Measurements from ENCODE around the gene NDUFB11.
"Not testable (repeated sequence)": the region's sequence is repeated elsewhere in the genome, so short reads cannot be mapped to it uniquely, and the experiment has no call there.

The NDUFB11 gene

GRCh38 chrX:47146121-47146935 lies 1.8 kb upstream of the NDUFB11 start:
- DNase-seq = no peak

DNA sequence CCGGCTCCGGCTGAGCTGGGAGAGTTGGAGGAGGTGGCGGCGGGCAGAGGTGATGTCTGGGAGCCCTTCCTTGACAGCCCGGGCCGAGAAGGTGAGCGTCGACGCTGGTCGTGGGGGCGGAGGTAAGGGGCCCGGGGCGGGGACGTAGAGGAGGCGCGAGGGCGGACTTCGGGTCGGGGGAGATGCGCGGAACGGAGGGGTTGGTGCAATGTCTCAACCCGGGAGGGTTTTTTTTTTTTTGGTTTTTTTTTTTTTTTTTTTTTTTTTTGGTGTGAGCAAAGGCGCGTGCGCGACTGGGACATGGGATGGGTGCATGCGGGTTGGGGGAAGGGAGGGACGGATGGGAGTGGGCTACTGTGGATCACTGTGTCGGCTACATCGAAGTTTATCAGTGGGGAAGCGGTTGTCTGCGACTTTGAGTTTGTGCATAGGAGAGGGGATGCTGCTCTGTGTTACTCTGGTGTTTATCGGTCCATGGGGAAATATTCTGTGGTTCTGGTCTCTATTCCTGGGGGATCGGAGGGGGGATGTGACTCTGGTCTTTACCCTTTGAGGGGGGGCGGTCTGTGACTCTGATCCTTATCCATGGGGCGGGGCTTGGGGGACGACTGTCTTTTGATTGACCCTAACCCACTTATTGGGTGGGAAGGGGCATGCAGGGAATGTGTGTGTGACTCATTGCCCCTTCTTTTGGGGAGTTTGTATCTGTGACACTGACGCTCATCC lies 1.1 kb upstream of the NDUFB11 start:
- peak in 2 of 6 experiments; percentile 44 to 67 for DNase-seq

GRCh38 chrX:47143894-47144625 lies 442 bp downstream of the NDUFB11 start:
- peak in 2 of 6 experiments; percentile 31 to 56 for DNase-seq

GRCh38 chrX:47138171-47138570 lies 6.3 kb downstream of the NDUFB11 start:
- no peak for DNase-seq

GRCh38 chrX:47135650-47136049 lies 8.9 kb downstream of the NDUFB11 start:
- DNase-seq = not testable (repeated sequence)

DNA sequence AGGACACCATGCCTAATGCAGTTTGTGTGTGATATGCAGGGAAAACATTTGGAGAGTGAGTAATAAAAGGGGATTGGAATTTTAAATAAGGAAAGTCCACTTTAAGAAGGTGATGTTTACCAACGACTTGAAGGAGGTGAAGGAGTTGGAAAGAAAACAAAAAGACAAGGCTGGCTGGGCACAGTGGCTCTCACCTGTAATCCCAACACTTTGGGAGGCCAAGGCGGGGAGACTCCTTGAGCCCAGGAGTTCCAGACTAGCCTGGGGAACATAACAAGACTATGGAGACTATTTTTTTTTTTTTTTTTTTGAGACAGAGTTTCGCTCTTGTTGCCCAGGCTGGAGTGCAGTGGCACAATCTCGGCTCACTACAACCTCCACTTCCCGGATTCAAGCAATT lies 11.0 kb downstream of the NDUFB11 start:
- no peak for DNase-seq

GRCh38 chrX:47129899-47130358 lies 14.6 kb downstream of the NDUFB11 start:
- no peak for DNase-seq

DNA sequence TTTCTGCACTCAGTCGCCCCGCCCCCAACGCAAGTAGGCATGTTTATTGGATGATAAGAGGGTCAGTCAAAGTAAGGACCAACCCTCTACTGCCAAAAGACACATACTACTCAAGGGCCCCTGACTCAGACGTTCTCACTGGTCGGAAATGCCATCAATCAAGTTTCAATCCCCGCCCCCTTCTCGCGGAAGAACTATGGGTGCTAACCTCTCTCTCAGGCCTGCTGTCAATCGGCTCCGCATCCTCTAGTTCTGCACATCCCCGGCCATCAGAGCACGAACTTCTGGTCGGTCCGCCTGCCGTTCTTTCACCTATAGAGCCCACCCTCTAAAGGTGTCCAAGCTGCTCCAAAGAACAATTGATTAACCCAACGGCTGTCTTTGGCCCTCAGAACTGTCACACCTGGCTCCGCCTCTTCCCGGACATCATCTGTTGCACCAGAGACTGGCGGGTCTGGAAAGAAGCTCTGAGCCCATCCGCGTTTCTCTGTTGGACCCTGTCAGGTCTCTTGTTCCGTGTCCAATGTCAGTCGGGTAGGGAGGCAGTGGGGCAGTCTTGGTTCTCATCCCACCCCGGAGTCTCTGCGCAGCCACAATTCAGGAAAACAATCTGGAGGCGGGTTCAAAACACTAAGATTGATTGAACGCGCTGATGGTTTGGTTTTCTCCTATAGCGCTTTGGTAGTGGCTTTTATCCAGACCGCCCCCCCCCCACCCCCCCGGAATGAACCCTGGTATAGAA lies 15.2 kb downstream of the NDUFB11 start:
- peak; percentile 78 to 93 (median 87) for DNase-seq

DNA sequence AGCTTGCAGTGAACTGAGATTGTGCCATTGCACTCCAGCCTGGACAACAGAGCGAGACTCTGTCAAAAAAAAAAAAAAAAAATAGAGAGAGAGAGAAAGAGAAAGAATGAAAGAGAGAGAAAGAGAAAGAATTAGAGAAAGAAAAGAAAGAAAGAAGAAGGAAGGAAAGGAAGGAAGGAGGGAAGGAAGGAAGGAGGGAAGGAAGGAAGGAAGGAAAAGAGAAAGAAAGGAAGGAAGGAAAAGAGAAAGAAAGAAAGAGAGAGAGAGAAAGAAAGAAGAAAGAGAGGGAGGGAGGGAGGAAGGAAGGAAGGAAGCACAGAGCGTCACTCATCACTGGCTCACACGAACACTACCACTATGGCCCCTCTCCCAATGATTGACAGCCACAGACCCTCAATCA lies 20.0 kb downstream of the NDUFB11 start:
- not testable (repeated sequence) for DNase-seq

GRCh38 chrX:47116551-47117110 lies 27.9 kb downstream of the NDUFB11 start:
- not testable (repeated sequence) for DNase-seq

DNA sequence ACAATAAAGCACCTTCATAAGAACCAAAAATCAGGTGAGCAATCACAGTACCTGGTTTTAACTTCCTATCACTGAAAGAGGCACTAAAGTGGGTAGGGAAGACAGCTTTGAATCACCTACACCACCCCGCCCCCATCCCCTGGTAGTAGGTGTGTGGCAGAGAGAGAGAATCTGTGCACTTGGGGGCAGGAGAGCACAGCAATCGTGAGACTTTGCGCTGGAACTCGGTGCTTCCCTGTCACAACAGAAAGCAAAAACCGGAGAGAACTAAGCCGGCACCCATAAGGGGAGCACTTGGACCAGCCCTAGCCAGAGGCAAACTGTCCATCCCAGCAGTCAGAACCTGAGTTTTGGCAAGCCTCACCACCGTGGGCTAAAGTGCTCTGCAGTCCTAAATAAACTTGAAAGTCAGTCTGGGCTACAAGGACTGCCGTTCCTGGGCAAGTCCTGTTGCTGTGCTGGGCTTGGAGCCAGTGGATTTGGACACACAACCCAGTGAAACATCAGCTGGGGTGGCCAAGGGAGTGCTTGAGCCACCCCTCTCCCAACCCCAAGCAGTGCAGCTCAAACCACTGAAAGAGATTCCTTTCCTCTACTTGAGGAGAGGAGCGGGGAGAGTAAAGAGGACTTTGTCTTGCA lies 32.1 kb downstream of the NDUFB11 start:
- DNase-seq = no peak

DNA sequence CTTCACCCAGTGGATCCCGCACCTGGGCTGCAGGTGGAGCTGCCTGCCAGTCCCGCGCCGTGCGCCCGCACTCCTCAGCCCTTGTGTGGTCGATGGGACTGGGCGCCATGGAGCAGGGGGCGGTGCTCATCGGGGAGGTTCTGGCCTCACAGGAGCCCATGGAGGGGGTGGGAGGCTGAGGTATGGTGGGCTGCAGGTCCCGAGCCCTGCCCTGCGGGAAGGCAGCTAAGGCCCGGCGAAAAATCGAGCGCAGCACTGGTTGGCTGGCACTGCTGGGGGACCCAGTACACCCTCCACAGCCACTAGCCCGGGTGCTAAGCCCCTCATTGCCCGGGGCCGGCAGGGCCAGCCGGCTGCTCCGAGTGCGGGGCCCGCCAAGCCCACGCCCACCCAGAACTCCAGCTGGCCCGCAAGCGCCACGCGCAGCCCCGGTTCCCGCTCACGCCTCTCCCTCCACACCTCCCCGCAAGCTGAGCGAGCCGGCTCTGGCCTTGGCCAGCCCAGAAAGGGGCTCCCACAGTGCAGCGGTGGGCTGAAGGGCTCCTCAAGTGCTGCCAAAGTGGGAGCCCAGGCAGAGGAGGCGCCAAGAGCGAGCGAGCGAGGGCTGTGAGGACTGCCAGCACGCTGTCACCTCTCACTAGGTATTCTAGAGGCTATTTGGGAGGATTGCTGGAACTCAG lies 33.4 kb downstream of the NDUFB11 start:
- DNase-seq = not testable (repeated sequence)

DNA sequence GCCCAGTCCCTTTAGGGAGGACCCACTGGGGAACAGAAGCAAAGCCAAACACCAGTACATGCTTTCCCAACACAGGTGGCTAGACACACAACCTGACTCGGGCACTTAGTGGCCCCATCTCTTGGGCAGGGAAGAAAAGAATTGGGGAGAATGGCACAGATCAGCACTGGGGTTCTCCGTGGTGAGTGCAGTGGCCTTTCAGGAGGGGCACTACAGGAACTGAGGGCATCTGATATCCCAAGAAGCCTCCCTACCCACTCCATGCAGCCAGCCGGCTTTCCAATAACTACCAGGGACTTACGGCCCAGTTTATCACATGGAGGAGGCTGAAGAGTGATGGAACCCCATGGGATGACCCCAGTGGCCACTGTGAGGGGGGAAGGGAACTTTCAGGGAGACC lies 43.3 kb downstream of the NDUFB11 start:
- no peak for DNase-seq

DNA sequence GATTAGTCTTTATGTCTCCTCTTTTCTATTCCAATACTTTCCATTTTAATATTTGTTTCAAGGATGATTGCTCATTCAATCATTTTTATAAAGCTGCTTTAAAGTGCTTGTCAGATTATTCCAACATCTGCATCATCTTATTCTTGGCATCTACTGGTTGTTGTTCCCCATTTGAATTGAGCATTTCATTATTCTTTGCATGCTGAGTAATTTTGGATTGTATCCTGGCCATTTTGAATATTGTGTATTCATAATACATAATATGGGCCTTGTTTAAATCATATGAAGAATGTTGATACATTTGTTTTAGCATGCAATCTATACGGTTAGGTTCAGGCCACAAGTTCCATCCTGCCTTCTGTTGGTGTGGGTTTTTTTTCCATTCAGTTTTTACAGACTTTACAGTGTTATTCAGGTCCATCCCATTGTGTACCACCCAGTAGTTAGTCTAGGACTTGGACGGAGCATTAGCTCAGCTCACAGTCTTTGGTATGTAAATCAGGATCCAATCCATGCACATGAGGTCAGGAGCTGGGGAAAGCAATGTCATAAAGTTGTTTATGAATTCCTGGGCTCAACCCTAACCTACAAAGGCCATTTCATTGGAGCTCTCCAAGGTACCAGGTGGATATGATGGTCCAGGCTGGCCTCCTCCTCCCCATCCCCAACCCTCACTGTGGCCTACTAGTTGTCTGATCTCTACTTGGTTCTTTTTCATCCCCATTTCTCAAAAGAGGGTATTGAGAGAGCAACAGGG lies 46.0 kb downstream of the NDUFB11 start:
- no peak for DNase-seq

GRCh38 chrX:47097018-47097417 lies 47.5 kb downstream of the NDUFB11 start:
- no peak for DNase-seq

GRCh38 chrX:47093860-47094259 lies 50.6 kb downstream of the NDUFB11 start:
- no peak for DNase-seq

GRCh38 chrX:47093248-47093647 lies 51.3 kb downstream of the NDUFB11 start:
- peak in 1 of 6 experiments; percentile 3 for DNase-seq

Data from stimulated activated naive CD4-positive, alpha-beta T cell (primary cell).